RWPE2 (cell line): ENCODE results near the gene FECH.
A peak's percentile ranks its signal among the peaks of the same experiment; 100 is the strongest.

Source experiments
- ATAC-seq: fragments of 200-7000 bp; cut with Tn5 transposase; 3 replicates; pipeline ENCODE4 v1.9.1; 2021; ENCODE audit warnings: low read depth
- DNase-seq: peaks from one replicate; pipeline ENCODE4 v3.0.0-alpha.2; 2020; ENCODE audit warnings: low spot score
- H3K27ac ChIP-seq: fragments of 450-650 bp; 2 replicates; pipeline ENCODE4 v1.5.1; 2017; ENCODE audit warnings: mild to moderate bottlenecking; ENCODE audit not compliant: poor library complexity, severe bottlenecking
- H3K27me3 ChIP-seq: fragments of 250-450 bp; sonication (Bioruptor Pico); 2 replicates; pipeline ENCODE4 v1.5.1; 2021; ENCODE audit warnings: mild to moderate bottlenecking, moderate library complexity; ENCODE audit not compliant: insufficient read depth, poor library complexity, severe bottlenecking
- H3K36me3 ChIP-seq: fragments of 250-450 bp; sonication (Bioruptor Pico); 2 replicates; pipeline ENCODE4 v1.5.1; 2020; ENCODE audit warnings: low read depth, mild to moderate bottlenecking, moderate library complexity
- H3K4me1 ChIP-seq: fragments of 250-450 bp; sonication (Bioruptor Pico); 2 replicates; pipeline ENCODE4 v1.5.1; 2021; ENCODE audit warnings: mild to moderate bottlenecking, moderate library complexity; ENCODE audit not compliant: insufficient read depth, poor library complexity, severe bottlenecking
- H3K4me3 ChIP-seq: fragments of 250-450 bp; sonication (Bioruptor Pico); 2 replicates; pipeline ENCODE4 v1.5.1; 2021; ENCODE audit warnings: mild to moderate bottlenecking, moderate library complexity; ENCODE audit not compliant: severe bottlenecking
- H3K9me3 ChIP-seq: fragments of 250-450 bp; sonication (Bioruptor Pico); 2 replicates; pipeline ENCODE4 v1.5.1; 2021; ENCODE audit warnings: mild to moderate bottlenecking, moderate library complexity; ENCODE audit not compliant: severe bottlenecking
- TF ChIP-seq, protein P1 (sequence below): fragments of 450-650 bp; IDR thresholded peaks from one replicate; pipeline ENCODE4 v1.5.1; 2017; ENCODE audit warnings: mild to moderate bottlenecking, moderate library complexity; ENCODE audit not compliant: poor library complexity, severe bottlenecking

Gene FECH

DNA sequence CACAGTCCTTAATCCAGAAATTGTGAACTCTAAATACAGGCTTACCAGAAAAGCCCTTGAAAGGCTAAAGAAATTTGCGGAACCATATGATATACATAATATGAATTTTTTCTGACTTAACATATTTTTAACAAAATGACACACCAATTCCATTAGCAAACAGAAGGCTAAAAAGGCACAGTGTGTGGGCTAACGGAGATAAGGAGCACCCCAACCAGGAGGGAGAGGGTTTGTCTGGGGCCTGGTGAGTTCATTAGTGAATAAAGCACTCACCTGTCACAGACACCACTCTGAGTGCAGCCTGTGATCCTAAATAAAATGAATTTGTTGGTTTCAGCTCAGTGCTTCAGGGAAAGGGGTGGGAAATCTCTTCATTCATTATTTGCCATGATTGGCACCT, 2.7 kb upstream of the FECH start:
- Histone ChIP-seq H3K27ac (no peak overlapping the region), H3K4me3 (no peak overlapping the region), H3K9me3 (no peaks in the 10 kb centered on the region), H3K4me1 (peaks cover 8% of the 10 kb centered on the region), H3K27me3 (no peaks in the 10 kb centered on the region), H3K36me3 (no peaks in the 10 kb centered on the region)
- ATAC-seq, result no peak
- TF ChIP-seq, protein P1, sequence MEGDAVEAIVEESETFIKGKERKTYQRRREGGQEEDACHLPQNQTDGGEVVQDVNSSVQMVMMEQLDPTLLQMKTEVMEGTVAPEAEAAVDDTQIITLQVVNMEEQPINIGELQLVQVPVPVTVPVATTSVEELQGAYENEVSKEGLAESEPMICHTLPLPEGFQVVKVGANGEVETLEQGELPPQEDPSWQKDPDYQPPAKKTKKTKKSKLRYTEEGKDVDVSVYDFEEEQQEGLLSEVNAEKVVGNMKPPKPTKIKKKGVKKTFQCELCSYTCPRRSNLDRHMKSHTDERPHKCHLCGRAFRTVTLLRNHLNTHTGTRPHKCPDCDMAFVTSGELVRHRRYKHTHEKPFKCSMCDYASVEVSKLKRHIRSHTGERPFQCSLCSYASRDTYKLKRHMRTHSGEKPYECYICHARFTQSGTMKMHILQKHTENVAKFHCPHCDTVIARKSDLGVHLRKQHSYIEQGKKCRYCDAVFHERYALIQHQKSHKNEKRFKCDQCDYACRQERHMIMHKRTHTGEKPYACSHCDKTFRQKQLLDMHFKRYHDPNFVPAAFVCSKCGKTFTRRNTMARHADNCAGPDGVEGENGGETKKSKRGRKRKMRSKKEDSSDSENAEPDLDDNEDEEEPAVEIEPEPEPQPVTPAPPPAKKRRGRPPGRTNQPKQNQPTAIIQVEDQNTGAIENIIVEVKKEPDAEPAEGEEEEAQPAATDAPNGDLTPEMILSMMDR, result no peak
- DNase-seq, result no peak

DNA sequence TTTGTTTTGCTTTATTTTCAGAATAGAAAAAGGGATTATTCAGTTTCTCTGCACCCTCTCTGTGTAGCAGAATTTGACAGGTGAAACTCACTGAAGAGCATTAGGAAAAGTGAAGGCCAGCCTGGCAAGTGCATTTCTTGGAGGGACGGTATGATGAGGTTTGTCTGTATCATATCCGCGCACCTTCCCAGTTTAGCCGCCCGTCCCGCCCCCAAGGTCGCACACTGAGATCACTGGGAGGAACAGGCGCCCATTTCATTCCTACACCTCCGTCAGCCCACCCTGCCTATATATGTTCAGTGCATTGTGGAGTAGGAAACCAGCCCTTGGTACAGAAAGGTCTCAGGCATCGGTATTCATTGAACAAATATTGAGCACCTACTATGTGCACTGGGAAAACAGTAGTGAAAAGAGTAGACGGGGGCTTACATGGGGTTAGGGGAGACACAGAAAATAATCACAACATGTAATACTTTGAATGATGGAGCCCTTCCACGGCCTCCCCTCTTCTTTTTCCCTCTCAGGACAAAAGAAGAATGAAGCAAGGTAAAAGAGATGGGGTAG, 678 bp upstream of the FECH start:
- H3K27me3 ChIP-seq, result no peaks in the 10 kb centered on the region
- H3K4me1 ChIP-seq, result peaks cover 8% of the 10 kb centered on the region
- no peak for ATAC-seq
- H3K4me3 ChIP-seq, result no peak overlapping the region
- H3K36me3 ChIP-seq, result no peaks in the 10 kb centered on the region
- H3K9me3 ChIP-seq, result no peaks in the 10 kb centered on the region
- TF ChIP-seq, protein P1, result no peak
- no peak for DNase-seq
- peak overlapping the region; percentile 41 for H3K27ac ChIP-seq

DNA sequence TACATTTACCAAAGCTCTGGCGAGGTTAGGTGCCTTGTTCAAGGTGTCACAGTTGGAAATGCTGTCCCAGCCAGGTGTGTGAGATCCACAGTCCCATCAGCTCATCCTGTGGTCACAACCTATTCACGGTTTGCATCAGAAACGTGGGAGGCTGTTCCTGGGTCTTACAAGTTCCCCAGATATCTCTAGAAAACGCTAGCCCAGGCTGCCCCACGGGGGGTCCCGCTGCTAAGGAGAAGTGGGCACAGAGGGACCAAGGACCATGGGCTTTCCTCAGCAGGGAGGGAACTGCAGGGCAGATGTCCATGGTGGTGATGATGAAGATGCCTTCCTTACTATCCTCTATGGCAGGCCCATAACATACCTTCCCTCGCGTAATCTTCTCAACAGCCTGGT, 649 bp downstream of the FECH start:
- H3K4me3 ChIP-seq, result peak overlapping the region; percentile 82
- H3K27me3 ChIP-seq, result no peaks in the 10 kb centered on the region
- peak overlapping the region; percentile 41 for H3K27ac ChIP-seq
- H3K4me1 ChIP-seq, result peaks cover 8% of the 10 kb centered on the region
- H3K36me3 ChIP-seq, result no peaks in the 10 kb centered on the region
- no peaks in the 10 kb centered on the region for H3K9me3 ChIP-seq
- peak; percentile 9 for ATAC-seq
- DNase-seq, result no peak
- TF ChIP-seq, protein P1, result no peak

DNA sequence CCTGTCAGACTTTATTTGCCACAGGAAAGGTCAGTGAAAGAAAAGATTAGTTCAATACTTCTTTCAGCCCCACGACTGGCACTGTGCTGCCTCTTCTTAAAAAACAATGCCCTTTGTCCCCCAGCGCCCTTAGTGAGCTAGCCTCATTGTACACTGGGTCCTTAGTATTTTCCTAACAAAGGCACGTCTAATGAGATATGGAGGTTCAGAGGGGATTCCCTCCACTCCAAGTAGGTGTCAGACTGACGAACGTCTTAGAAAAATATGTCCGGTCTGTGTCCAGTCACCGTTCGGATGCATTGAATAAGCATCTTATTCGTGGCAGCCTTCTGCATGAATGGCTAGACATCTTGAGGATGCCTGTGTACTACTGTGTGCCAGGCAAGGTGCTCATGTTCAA, 1.1 kb downstream of the FECH start:
- TF ChIP-seq, protein P1, result no peak
- DNase-seq (no peak), ATAC-seq (peak; percentile 7; the same call in 2 of the 3 replicates)
- peaks cover 8% of the 10 kb centered on the region for H3K4me1 ChIP-seq
- H3K4me3 ChIP-seq, result peak overlapping the region; percentile 82
- no peak overlapping the region for H3K27ac ChIP-seq
- no peaks in the 10 kb centered on the region for H3K27me3 ChIP-seq
- no peaks in the 10 kb centered on the region for H3K9me3 ChIP-seq
- no peaks in the 10 kb centered on the region for H3K36me3 ChIP-seq

DNA sequence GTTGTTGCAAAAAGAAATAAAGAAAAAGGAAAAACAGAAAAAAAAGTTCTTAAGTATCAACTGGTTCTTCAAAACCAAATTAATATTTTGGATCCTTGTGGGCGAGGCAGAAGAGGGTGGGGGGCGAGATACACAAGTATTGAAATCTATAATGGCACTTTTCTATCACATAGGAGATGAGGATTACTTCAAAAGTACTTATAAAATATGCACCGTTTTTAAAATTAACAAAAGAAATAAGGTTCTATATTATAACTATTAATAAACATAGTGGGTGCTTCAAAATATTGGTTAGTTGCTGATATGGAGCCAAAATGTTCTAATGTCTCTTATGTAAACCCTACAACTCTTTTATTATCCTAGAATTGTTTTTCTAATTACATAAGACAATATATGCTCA, 2.1 kb downstream of the FECH start:
- TF ChIP-seq, protein P1, result no peak
- ATAC-seq (no peak), DNase-seq (no peak)
- H3K9me3 ChIP-seq, result no peaks in the 10 kb centered on the region
- no peaks in the 10 kb centered on the region for H3K27me3 ChIP-seq
- H3K36me3 ChIP-seq, result peaks cover 4% of the 10 kb centered on the region
- H3K4me3 ChIP-seq, result no peak overlapping the region
- peaks cover 8% of the 10 kb centered on the region for H3K4me1 ChIP-seq
- H3K27ac ChIP-seq, result no peak overlapping the region
